Activated B cell treated with CpG ODN at 0.5 μM for 24 hours (primary cell): ENCODE data around the gene POU2F2. TPM values are rescaled to one million over a fixed set of nuclear protein-coding genes. Genes with fewer than 3 reads are reported as not detected.

Experiments
- ATAC-seq: fragments of 200-7000 bp; cut with Tn5 transposase; one replicate; pipeline ENCODE4 v1.10.0; 2021; ENCODE audit warnings: low read depth, mild to moderate bottlenecking, moderate library complexity
- CTCF ChIA-PET: fragments of 350-600 bp; sonication (Branson Sonifier 250); formaldehyde crosslinking; loops from one replicate; lab custom pipeline; 2021; ENCODE audit warnings: antibody characterized with exemption; lab: Charles Lee
- POLR2A ChIA-PET: fragments of 350-600 bp; sonication (Branson Sonifier 250); formaldehyde crosslinking; loops from one replicate; lab custom pipeline; 2021; ENCODE audit warnings: antibody characterized with exemption; lab: Charles Lee
- DNase-seq: peaks from one replicate; pipeline ENCODE4 v3.0.0; 2022
- H3K27ac Mint-ChIP-seq: one replicate; pipeline ENCODE4 v1.8.0; 2020; ENCODE audit warnings: mixed read lengths
- H3K27me3 Mint-ChIP-seq: one replicate; pipeline ENCODE4 v1.8.0; 2021; ENCODE audit warnings: mixed read lengths
- H3K36me3 Mint-ChIP-seq: one replicate; pipeline ENCODE4 v1.8.0; 2021; ENCODE audit warnings: low read depth, mixed read lengths
- H3K4me1 Mint-ChIP-seq: one replicate; pipeline ENCODE4 v1.8.0; 2021; ENCODE audit warnings: mixed read lengths
- H3K4me3 Mint-ChIP-seq: one replicate; pipeline ENCODE4 v1.8.0; 2020; ENCODE audit warnings: mild to moderate bottlenecking, mixed read lengths
- H3K9me3 Mint-ChIP-seq: one replicate; pipeline ENCODE4 v1.8.0; 2020; ENCODE audit warnings: mixed read lengths
- intact Hi-C: fragments of 100-400 bp; cut with micrococcal nuclease; formaldehyde crosslinking; loops from one replicate; pipeline ENCODE4 v1.15.1; 2024
- total RNA-seq: library from RNA; stranded (reverse); gene quantifications from 2 replicates; pipeline ENCODE4 v1.2.3, GENCODE V29; 2022
- TF ChIP-seq, protein P1 (sequence below): fragments of 200-600 bp; IDR thresholded peaks from one replicate; pipeline ENCODE4 v1.8.0; 2022; ENCODE audit warnings: antibody characterized with exemption, mild to moderate bottlenecking

Gene POU2F2
- total RNA-seq, 1 donor from 2014 or later, result 577 TPM

DNA sequence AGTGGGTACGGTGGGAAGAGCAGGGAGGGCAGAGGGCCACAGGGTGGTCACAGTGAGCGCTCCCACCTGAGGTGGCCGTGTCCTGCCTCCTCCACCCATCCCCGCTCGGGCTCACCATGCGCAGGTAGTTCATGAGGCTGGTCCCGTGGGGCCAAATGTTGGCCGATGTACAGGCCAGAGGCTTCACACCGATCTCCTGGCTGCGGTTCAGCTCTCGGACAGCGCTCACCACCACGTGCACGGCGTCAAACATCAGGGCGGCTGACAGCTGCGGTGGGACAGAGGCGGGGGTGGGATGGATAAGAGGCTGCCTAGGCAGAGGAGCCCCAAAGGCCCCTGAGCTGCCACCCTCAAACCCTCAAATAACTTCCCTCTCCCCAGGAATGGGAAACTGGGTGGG, 78.0 kb downstream of the POU2F2 start:
- CTCF ChIA-PET, result no interaction called here

GRCh38 chr19:42053037-42053935, 79.0 kb downstream of the POU2F2 start:
- Mint-ChIP-seq H3K4me1 (peaks cover 7% of the 10 kb centered on the region), H3K36me3 (no peaks in the 10 kb centered on the region), H3K27ac (no peak overlapping the region), H3K27me3 (no peaks in the 10 kb centered on the region), H3K4me3 (no peak overlapping the region), H3K9me3 (no peaks in the 10 kb centered on the region)
- DNase-seq, result no peak
- intact Hi-C loops, result no loop called here
- ATAC-seq, result no peak
- TF ChIP-seq, protein P1, sequence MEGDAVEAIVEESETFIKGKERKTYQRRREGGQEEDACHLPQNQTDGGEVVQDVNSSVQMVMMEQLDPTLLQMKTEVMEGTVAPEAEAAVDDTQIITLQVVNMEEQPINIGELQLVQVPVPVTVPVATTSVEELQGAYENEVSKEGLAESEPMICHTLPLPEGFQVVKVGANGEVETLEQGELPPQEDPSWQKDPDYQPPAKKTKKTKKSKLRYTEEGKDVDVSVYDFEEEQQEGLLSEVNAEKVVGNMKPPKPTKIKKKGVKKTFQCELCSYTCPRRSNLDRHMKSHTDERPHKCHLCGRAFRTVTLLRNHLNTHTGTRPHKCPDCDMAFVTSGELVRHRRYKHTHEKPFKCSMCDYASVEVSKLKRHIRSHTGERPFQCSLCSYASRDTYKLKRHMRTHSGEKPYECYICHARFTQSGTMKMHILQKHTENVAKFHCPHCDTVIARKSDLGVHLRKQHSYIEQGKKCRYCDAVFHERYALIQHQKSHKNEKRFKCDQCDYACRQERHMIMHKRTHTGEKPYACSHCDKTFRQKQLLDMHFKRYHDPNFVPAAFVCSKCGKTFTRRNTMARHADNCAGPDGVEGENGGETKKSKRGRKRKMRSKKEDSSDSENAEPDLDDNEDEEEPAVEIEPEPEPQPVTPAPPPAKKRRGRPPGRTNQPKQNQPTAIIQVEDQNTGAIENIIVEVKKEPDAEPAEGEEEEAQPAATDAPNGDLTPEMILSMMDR, result no peak
- ChIA-PET POLR2A (no interaction called here), CTCF (no interaction called here)

More for the DNA sequence above, 78.0 kb downstream of the POU2F2 start:
- Mint-ChIP-seq H3K27ac (no peak overlapping the region), H3K36me3 (no peaks in the 10 kb centered on the region), H3K27me3 (no peaks in the 10 kb centered on the region), H3K4me3 (no peak overlapping the region), H3K9me3 (no peaks in the 10 kb centered on the region), H3K4me1 (peaks cover 3% of the 10 kb centered on the region)
- TF ChIP-seq, protein P1, result no peak
- POLR2A ChIA-PET, result no interaction called here
- intact Hi-C loops, result no loop called here
- no peak for ATAC-seq
- DNase-seq, result no peak

DNA sequence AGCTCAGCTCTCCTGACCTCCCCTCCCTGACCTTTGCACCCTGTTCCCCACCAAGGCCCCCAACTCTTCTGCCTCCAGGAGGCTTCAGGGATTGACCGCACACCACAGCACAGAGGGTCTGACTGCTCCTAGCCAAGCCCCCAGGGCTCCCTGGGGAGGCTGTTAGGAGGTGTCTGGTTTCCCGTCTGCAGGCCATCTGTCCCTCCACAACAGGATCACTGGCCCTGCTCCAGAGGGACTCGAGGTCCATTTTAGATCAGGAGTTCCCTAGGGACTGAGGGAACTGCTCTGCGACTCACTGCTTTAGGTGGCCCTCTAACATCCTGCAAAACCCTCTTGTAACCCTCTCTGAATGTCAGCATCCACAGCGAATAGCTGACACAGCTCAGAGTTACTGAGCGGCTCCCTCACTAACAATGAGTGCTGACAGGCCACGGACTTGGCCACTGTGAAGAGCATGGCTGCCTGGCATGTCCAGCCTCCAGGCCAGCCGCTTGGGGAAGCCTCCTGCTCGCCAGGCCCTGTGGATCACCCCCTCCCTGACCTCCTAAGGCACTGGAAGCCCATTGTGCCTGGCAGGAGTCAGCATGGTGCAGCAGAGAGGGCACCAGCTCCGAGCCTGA, 79.9 kb downstream of the POU2F2 start:
- intact Hi-C loops, result no loop called here
- Mint-ChIP-seq H3K4me1 (peaks cover 7% of the 10 kb centered on the region), H3K36me3 (no peaks in the 10 kb centered on the region), H3K27me3 (peaks cover 2% of the 10 kb centered on the region), H3K9me3 (no peaks in the 10 kb centered on the region), H3K4me3 (no peak overlapping the region), H3K27ac (no peak overlapping the region)
- ATAC-seq, result no peak
- ChIA-PET CTCF (no interaction called here), POLR2A (no interaction called here)
- no peak for DNase-seq
- TF ChIP-seq, protein P1, result no peak

GRCh38 chr19:42051166-42052115, 80.8 kb downstream of the POU2F2 start:
- Mint-ChIP-seq H3K27me3 (peaks cover 2% of the 10 kb centered on the region), H3K9me3 (no peaks in the 10 kb centered on the region), H3K4me1 (peaks cover 7% of the 10 kb centered on the region), H3K27ac (no peak overlapping the region), H3K36me3 (no peaks in the 10 kb centered on the region), H3K4me3 (no peak overlapping the region)
- intact Hi-C loops, result no loop called here
- ChIA-PET POLR2A (no interaction called here), CTCF (no interaction called here)
- TF ChIP-seq, protein P1, result no peak
- DNase-seq, result no peak
- ATAC-seq, result no peak
